SU-DHL-6 (cell line): ENCODE results near the gene PTDSS2.

Source experiments
- CTCF ChIP-seq: fragments of 200-600 bp; sonication (generic); IDR thresholded peaks from one replicate; pipeline ENCODE4 v1.5.1; 2017; ENCODE audit warnings: antibody characterized with exemption, mild to moderate bottlenecking, low read length, moderate library complexity; ENCODE audit not compliant: insufficient read depth, poor library complexity, severe bottlenecking
- EZH2phosphoT487 ChIP-seq: fragments of 200-600 bp; sonication (generic), shearing (Covaris generic); conservative IDR thresholded peaks from 2 replicates; pipeline ENCODE4 v1.6.1; 2018; ENCODE audit warnings: mild to moderate bottlenecking, antibody characterized with exemption, low read length, moderate library complexity, mixed read lengths

- TF ChIP-seq CTCF (no peak), EZH2phosphoT487 (no peak)
Observed at GRCh38 chr11:429931-430456, 20.1 kb upstream of the PTDSS2 start.
